ENCODE measurements around the gene CST9L.

DNA sequence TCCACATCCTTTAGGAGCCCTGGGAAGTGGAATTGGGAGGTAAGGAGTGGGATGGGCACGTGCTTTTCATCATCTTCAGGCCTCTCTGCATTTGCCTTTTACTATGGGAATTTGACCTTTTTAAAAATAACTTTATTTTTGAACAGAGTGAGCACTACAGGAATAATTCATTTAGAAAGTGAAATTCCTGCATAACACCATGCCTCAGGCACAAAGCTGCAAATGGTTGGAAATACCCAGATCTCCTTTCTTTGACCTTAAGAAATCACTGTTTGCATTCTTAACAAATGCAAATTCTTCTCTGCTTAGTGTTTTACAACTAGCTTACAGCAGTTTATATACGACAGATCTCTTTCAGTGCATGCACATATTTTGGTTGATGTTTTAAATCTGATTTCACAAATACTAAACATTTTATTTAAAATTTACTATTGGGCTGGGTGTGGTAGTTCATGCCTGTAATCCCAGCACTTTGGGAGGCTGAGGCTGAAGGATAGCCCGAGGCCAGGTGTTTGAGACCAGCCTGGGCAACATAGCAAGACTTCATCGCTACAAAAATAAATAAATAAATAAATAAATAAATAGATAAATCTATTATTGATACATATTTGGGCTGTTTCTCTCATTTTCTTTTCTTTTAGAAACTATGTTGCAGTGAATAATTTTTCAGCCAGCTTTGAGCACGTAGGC lies 52.9 kb downstream of the CST9L start:
- TF ChIP-seq TAF1 (IDR thresholded peaks at IDR 0.05; ENCODE audit: borderline replicate concordance, low read depth, low read length) (no peak), POLR2AphosphoS5 (IDR thresholded peaks at IDR 0.05; ENCODE audit: low read depth, low read length) (no peak)

All from GM12892 (cell line).